Measurements from ENCODE around the gene ZNF622. TPM values are rescaled to one million over a fixed set of nuclear protein-coding genes. Genes with fewer than 3 reads are reported as not detected.

The ZNF622 gene
- total RNA-seq, 1 donor, result 44.0 TPM

DNA sequence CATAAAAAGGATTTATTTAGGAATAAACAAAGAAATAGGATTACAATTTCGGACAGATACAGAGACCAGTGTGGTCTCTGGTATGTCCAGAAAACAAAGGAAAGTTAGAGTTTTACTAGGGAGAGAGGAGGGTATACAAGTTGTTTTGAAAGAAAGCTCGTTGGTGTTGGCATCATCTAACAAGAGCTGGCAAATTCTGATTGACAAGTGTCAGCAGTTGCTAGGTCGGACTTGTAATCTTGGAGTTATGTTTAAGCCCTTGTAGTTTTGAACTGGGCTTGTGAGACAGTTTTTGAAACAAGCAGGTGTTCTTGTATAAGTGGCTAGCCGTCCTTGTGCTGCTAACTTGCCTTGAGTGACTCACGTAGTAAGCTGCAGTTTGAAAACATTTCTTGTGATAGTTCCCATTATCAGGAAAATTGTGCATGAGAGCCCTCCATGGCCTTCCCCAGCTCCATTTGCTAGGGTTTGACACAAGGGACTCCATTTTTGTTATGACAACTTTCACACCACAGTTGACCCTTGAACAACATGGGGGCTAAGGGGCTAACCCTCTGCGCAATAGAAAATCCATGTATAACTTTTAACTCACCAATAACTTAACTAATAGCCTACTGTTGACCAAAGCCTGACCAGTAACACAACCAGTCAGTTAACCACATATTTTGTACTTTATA is 48.1 kb downstream of the ZNF622 start:
- TF ChIP-seq, protein P1, sequence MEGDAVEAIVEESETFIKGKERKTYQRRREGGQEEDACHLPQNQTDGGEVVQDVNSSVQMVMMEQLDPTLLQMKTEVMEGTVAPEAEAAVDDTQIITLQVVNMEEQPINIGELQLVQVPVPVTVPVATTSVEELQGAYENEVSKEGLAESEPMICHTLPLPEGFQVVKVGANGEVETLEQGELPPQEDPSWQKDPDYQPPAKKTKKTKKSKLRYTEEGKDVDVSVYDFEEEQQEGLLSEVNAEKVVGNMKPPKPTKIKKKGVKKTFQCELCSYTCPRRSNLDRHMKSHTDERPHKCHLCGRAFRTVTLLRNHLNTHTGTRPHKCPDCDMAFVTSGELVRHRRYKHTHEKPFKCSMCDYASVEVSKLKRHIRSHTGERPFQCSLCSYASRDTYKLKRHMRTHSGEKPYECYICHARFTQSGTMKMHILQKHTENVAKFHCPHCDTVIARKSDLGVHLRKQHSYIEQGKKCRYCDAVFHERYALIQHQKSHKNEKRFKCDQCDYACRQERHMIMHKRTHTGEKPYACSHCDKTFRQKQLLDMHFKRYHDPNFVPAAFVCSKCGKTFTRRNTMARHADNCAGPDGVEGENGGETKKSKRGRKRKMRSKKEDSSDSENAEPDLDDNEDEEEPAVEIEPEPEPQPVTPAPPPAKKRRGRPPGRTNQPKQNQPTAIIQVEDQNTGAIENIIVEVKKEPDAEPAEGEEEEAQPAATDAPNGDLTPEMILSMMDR (IDR thresholded peaks at IDR 0.05; ENCODE audit: insufficient read depth, low read depth, low read length), result no peak
- H3K4me3 ChIP-seq (ENCODE audit: low read depth, low read length), result no peak overlapping the region
- DNase-seq (ENCODE audit: low read depth), result no peak

DNA sequence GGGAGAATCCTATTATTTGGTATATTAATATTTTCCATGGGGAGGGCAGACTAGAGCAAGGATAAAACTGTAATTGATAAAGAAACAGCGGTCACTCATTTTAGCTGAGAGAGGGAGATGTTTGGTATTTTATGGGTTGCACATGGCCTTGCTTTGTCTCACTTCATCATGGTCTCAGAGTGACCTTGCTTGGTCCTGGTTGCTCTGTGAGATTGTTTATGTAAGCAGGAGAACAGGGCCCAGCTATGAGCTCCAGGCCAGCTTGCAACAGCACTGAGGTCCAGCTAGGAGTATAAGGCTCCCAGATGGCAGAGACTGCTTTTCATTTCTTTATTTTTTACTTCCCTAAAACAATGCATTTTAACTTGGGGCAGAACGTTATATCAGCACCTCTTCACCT is 50.7 kb downstream of the ZNF622 start:
- no peak overlapping the region for H3K4me3 ChIP-seq (ENCODE audit: low read depth, low read length)
- DNase-seq (ENCODE audit: low read depth), result no peak
- TF ChIP-seq, protein P1 (IDR thresholded peaks at IDR 0.05; ENCODE audit: insufficient read depth, low read depth, low read length), result no peak

DNA sequence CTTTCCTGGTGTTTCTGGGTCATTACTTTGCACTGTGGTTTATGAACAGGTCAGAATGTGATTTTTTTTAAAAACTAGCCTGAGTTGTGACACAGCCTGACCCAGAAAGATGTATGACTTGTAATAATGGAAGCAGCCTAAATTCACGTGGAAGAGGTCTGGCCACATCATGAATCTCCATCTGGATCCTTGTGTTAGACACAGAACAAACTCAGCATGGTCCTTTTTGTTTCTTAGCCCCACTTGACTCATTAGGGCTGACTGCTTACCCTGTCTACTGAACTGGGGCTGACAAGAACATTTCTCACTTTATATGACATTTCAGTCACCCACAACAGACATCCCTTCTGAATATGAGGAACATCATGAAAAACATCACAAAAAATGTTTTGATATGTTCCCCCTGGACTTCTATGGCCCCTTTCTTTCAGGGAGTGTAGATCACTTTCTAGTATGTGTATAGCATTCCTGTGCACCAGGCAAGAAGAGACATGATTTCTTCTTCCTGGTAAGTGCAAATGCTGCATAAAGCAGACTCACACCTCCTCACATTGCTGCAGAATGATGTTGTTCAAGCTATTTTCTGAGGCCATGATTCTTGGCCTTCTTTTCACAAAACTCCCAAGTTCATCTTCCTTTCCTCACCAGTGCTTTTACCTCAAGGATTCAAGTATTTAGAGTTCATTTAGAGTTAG is 52.3 kb downstream of the ZNF622 start:
- TF ChIP-seq, protein P1 (IDR thresholded peaks at IDR 0.05; ENCODE audit: insufficient read depth, low read depth, low read length), result no peak
- H3K4me3 ChIP-seq (ENCODE audit: low read depth, low read length), result no peak overlapping the region
- no peak for DNase-seq (ENCODE audit: low read depth)

DNA sequence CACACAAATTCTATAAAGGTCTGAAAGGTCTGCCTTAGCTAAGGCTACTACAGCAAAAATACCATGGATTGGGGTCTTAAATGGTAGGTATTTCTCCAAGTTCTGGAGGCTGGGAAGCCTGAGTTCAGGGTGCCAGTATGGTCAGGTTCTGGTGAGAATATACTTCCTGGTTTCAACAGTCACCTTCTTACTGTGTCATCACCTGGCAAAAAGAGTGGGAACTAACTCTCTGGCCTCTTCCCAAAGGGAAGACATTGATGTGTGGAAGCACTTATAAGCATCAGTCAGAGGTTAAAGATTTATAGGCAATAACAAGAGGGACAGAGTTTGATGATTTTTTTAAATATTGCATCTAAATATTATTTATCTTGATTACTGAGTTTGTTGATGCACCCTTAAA is 53.0 kb downstream of the ZNF622 start:
- H3K4me3 ChIP-seq (ENCODE audit: low read depth, low read length), result no peak overlapping the region
- TF ChIP-seq, protein P1 (IDR thresholded peaks at IDR 0.05; ENCODE audit: insufficient read depth, low read depth, low read length), result no peak
- DNase-seq (ENCODE audit: low read depth), result no peak

DNA sequence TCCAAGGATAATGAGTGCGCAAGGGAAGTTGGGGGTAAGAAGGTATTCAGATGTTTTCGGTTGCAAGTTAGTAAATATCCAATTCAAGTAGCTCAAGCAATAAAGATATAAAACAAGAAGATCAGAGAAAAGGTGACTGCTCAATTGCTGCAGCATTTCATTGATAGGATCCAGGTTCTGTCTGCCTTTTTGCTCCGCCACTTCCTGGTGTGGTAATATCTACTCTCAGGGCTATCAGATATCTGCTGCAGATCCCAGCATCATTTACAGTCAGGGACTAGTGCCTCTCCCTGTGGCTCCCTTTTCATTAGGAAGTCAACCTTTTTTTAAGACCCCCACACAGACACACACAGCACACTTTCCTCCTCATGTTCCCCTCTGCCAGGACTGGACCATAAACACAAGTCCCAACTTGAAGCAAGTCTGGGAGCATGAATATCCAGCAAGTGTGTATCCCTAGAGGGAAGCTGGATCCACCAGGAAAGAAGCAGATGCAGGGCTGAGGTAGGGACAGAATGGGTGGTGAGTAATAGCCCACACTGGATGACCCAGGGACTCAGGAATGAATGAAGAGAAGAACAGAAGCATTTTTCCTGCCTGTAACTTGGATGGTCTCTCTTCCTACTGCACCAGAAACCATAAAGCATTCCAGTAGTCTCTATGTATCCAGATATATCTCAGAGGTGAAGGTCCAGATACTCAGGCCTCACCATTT is 53.7 kb downstream of the ZNF622 start:
- H3K4me3 ChIP-seq (ENCODE audit: low read depth, low read length), result no peak overlapping the region
- no peak for DNase-seq (ENCODE audit: low read depth)
- TF ChIP-seq, protein P1 (IDR thresholded peaks at IDR 0.05; ENCODE audit: insufficient read depth, low read depth, low read length), result no peak

DNA sequence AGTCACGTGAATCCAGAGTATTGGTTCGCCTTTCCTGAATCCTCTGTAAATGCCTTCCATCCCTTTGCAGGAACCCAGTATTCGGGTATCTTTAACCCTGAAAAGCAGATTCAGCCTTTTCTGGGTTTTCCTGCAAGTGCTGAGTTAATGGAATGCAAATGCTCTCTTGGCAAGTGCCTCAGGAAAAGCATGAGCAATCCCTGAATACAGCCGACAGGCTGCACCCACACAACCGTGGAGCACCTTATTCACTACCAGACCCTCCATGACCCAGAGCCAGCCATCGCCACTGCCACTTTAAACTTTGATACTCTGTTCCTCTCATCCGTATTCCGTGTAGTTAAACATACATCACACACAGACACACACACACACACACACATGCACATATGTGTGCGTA is 54.4 kb downstream of the ZNF622 start:
- TF ChIP-seq, protein P1 (IDR thresholded peaks at IDR 0.05; ENCODE audit: insufficient read depth, low read depth, low read length), result no peak
- no peak for DNase-seq (ENCODE audit: low read depth)
- no peak overlapping the region for H3K4me3 ChIP-seq (ENCODE audit: low read depth, low read length)
